B cell (primary cell): ENCODE measurements around the gene DHX30.

Experiments
- CTCF ChIP-seq: fragments of 200-600 bp; IDR thresholded peaks from one replicate; pipeline ENCODE4 v1.8.0; 2022; ENCODE audit warnings: antibody characterized with exemption, mild to moderate bottlenecking
- EZH2 ChIP-seq: IDR thresholded peaks from 2 replicates; pipeline ENCODE4 v1.6.1; 2012; ENCODE audit warnings: borderline replicate concordance, low read depth, mild to moderate bottlenecking, moderate library complexity, low read length; ENCODE audit not compliant: insufficient read depth, poor library complexity, severe bottlenecking

- no peak for TF ChIP-seq CTCF
- no peak for TF ChIP-seq EZH2
Observed at GRCh38 chr3:47817609-47818008, 14.7 kb downstream of the DHX30 start.
